ENCODE measurements around the gene COL5A3. TPM values are rescaled to one million over a fixed set of nuclear protein-coding genes. Genes with fewer than 3 reads are reported as not detected.

COL5A3 gene
- total RNA-seq, 2 donors from 2014 or later, result 3.4 to 9.6 TPM

DNA sequence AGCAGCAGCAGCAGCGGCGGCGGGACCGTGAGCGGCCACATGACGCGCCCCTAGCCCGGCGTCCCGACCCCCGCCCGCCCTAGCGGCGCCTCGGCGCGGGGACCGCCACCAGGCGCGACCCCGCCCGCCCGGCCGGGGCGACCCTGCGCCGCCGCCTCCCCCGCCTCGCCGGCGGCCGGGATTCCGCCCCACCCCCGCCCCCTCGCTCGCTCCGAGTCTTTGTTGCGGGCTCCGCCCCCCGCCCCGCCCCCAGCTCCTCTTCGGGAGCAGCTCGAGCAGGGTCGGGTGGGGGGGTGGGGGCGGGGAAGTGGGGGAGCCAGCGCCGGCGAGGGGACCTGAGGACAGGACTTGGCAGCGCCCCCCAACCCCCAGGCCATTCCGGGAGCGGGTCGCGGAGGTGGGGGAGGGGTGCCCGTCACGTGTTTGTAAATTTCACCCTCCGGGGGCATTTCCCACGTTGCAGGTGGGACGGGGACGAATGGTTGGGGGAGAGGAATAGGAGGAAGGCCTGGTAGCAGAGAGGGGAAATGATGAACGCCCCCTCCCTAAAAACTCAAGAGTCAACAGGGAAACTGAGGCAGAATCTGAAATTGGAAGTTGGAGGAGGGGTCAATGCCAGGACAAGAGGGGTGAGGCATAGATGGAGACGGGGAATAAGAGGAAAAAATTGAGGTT is 73.8 kb downstream of the COL5A3 start, which contains the start of gene OLFM2:
TSS of gene OLFM2 (minus strand) at position 190 of the 675 bp plus-strand sequence. CDS start at position 41, 149 bp downstream.
- H3K27me3 ChIP-seq, result no peaks in the 10 kb centered on the region
- peaks cover 31% of the 10 kb centered on the region for H3K4me1 ChIP-seq
- H3K36me3 ChIP-seq (replicated peaks in 1 of 2; ENCODE audit: insufficient read depth in 1 of 2, low read depth in 2 of 2), result no peaks in the 10 kb centered on the region
- ATAC-seq (peak; percentile 27), DNase-seq (peak; percentile 22 to 62 (median 32))
- WGBS, 2 donors, result 1 to 3% methylated on average over 8 to 21 of the region's 62 CpGs
- H3K9me3 ChIP-seq, result no peaks in the 10 kb centered on the region
- intact Hi-C loops (cut with DNase I), result loop anchor here (10.0 kb wide), 1 partner anchor 458 kb away; no protein-coding TSS in a partner anchor
- no peak within 1 kb of the TSS for H3K27ac ChIP-seq
- H3K4me3 ChIP-seq, result peak within 1 kb of the TSS in 1 of 2 donors; percentile 5
- TF ChIP-seq POLR2A (IDR thresholded peaks at IDR 0.05), result no peak
- TF ChIP-seq, protein P1, sequence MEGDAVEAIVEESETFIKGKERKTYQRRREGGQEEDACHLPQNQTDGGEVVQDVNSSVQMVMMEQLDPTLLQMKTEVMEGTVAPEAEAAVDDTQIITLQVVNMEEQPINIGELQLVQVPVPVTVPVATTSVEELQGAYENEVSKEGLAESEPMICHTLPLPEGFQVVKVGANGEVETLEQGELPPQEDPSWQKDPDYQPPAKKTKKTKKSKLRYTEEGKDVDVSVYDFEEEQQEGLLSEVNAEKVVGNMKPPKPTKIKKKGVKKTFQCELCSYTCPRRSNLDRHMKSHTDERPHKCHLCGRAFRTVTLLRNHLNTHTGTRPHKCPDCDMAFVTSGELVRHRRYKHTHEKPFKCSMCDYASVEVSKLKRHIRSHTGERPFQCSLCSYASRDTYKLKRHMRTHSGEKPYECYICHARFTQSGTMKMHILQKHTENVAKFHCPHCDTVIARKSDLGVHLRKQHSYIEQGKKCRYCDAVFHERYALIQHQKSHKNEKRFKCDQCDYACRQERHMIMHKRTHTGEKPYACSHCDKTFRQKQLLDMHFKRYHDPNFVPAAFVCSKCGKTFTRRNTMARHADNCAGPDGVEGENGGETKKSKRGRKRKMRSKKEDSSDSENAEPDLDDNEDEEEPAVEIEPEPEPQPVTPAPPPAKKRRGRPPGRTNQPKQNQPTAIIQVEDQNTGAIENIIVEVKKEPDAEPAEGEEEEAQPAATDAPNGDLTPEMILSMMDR (IDR thresholded peaks at IDR 0.05), result no peak

DNA sequence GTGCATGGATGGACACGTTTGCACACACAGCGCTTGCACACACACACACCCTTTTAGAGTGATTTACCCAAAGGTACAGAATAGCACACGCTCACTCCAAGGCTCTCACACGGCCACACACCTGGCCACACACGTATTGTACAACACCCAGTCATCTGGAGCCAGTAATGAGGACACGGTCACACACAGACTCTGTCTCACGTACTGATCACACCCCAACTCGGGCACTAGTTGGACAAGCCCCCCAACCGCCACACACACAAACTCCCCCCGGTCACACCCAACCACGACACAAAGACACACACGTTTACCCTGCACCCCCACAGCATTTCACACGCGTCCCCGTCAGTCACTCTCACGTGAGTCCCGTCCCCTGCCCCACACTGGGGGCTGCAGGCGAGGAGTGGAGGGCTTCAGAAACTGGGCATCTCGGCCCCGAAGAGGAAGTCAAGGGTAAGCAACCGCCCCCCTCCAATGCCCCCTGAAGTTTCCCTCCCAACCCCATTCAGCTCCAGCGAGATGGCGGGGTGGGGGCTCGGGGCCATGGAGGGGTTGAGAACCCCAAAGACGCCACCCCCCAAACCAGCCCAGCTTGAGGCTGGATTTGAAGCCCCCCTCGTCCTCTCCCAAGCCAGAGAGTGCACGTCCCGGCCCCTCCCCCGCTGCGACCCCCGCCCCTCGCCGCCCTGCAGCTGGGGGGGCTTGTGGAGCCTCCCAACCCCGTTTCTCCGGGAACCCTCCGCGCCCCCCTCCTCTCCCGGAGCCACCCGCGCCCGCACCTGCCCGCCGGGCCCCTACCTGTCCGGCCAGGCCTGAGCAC is 74.6 kb downstream of the COL5A3 start:
- DNase-seq (peak in 2 of 4 donors; percentile 16 to 23), ATAC-seq (peak; percentile 22)
- H3K27ac ChIP-seq, result no peak overlapping the region
- H3K4me1 ChIP-seq, result peaks cover 36% of the 10 kb centered on the region
- H3K27me3 ChIP-seq, result no peaks in the 10 kb centered on the region
- H3K36me3 ChIP-seq (replicated peaks in 1 of 2; ENCODE audit: insufficient read depth in 1 of 2, low read depth in 2 of 2), result no peaks in the 10 kb centered on the region
- H3K9me3 ChIP-seq, result no peaks in the 10 kb centered on the region
- intact Hi-C loops (cut with DNase I), result loop anchor here (10.0 kb wide), 1 partner anchor 459 kb away; no protein-coding TSS in a partner anchor
- 1 to 4% methylated on average over 9 to 44 of the region's 44 CpGs for WGBS, 2 donors
- TF ChIP-seq, protein P1 (IDR thresholded peaks at IDR 0.05), result no peak
- no peak for TF ChIP-seq POLR2A (IDR thresholded peaks at IDR 0.05)
- peak overlapping the region in 1 of 2 donors; percentile 5 for H3K4me3 ChIP-seq

DNA sequence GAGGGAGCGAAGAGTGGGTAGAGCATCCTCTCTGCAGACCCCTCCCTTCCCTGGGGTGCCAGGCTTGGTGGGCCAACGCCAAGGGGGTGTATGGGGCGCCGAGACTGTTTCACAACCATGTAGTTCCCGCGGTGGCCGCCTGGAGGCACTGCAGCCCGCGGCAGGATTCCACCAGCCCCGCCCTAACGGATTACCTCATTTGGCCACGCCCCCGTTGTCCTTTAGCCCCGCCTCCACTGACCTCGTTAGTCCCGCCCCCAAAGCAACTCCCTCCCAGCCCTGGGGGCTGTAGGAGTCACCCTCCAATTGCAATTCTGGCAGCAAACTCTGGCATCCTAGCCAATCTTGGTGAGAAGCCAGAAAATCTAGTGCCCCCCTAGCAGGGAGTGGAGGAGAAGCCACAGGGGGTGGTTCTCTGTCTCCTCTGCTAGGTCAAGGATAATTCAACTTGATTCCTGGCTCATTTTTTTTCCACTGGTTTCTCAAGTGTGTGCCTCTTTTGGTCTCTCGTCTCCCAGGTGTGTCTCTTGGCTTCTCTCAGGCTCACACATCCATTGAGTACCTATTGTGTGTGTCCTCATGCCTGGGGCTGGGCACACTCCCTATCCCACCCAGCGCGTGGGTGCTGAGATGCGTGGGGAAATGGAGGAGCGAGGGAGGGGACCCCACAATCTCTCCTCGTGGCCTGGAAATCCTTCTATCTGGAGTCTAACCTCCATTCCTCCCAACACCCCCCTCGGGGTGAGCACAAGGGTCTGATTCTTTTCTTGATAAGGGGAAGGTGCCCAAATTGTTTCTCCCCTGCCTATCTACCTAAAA is 76.0 kb downstream of the COL5A3 start:
- Histone ChIP-seq H3K27ac (no peak overlapping the region), H3K9me3 (no peaks in the 10 kb centered on the region), H3K4me3 (no peak overlapping the region), H3K36me3 (replicated peaks in 1 of 2; ENCODE audit: insufficient read depth in 1 of 2, low read depth in 2 of 2) (no peaks in the 10 kb centered on the region), H3K27me3 (no peaks in the 10 kb centered on the region), H3K4me1 (peaks cover 36% of the 10 kb centered on the region)
- intact Hi-C loops (cut with DNase I), result loop anchor here (5.0 to 10.0 kb wide), 3 partner anchors 98 to 460 kb away; no protein-coding TSS in a partner anchor
- 10 to 15% methylated on average over 21 to 23 of the region's 23 CpGs for WGBS, 2 donors
- DNase-seq, result peak; percentile 68 to 85 (median 78)
- no peak for TF ChIP-seq POLR2A (IDR thresholded peaks at IDR 0.05)
- TF ChIP-seq, protein P1 (IDR thresholded peaks at IDR 0.05), result peak; percentile 65 to 93 (median 83)
- ATAC-seq, result peak; percentile 77

DNA sequence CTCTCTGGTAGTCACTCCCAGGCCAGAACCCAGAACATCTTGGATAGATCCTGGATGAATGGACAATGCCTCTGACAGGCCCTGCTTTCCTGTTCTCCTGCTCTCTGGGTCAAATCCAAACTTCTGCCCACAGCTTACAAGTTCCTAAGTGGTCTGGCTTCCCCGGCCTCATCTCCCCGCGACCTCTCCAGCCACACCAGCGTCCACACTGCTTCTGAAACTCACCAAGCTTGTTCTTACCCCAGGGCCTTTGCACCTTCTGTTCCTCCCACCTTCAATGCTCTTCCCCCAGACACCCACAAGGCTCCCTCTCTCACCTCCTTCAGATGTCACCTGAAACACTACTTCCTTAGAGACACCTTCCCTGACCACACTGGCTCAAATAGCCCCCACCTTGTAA is 77.5 kb downstream of the COL5A3 start:
- Histone ChIP-seq H3K27me3 (no peaks in the 10 kb centered on the region), H3K27ac (no peak overlapping the region), H3K4me3 (no peak overlapping the region), H3K36me3 (replicated peaks in 1 of 2; ENCODE audit: insufficient read depth in 1 of 2, low read depth in 2 of 2) (no peaks in the 10 kb centered on the region), H3K4me1 (peaks cover 36% of the 10 kb centered on the region), H3K9me3 (no peaks in the 10 kb centered on the region)
- intact Hi-C loops (cut with DNase I), result loop anchor here (5.0 to 10.0 kb wide), 3 partner anchors 99 to 462 kb away; no protein-coding TSS in a partner anchor
- 71% methylated on average over 4 of the region's 4 CpGs for WGBS, 2 donors
- TF ChIP-seq, protein P1 (IDR thresholded peaks at IDR 0.05), result no peak
- TF ChIP-seq POLR2A (IDR thresholded peaks at IDR 0.05), result no peak
- no peak for DNase-seq
- no peak for ATAC-seq

Measured in body of pancreas (tissue), 4 donors.